HG03571 (cell line): ENCODE data around the gene HOXA2.

Source experiments
- ATAC-seq: cut with Tn5 transposase; IDR thresholded peaks from one replicate; pipeline ENCODE4 v1.9.1; 2021; ENCODE audit not compliant: unreplicated experiment

HOXA2 gene

GRCh38 chr7:27080844-27081436, 21.5 kb downstream of the HOXA2 start:
- no peak for ATAC-seq

GRCh38 chr7:27079234-27079975, 23.1 kb downstream of the HOXA2 start:
- ATAC-seq = no peak

GRCh38 chr7:27078616-27079233, 23.8 kb downstream of the HOXA2 start:
- ATAC-seq = no peak

- ATAC-seq = no peak
Observed at GRCh38 chr7:27073076-27073475, 29.4 kb downstream of the HOXA2 start.

- no peak for ATAC-seq
Observed at GRCh38 chr7:27071622-27072390, 30.7 kb downstream of the HOXA2 start.

- ATAC-seq = no peak
Observed at GRCh38 chr7:27068259-27068658, 34.2 kb downstream of the HOXA2 start.

- ATAC-seq = no peak
Observed at GRCh38 chr7:27066148-27066547, 36.3 kb downstream of the HOXA2 start.

GRCh38 chr7:27065709-27066108, 36.8 kb downstream of the HOXA2 start:
- no peak for ATAC-seq

GRCh38 chr7:27064661-27065060, 37.8 kb downstream of the HOXA2 start:
- ATAC-seq = no peak

- ATAC-seq = no peak
Observed at GRCh38 chr7:27064159-27064558, 38.3 kb downstream of the HOXA2 start.

- ATAC-seq = no peak
Observed at GRCh38 chr7:27062946-27063345, 39.5 kb downstream of the HOXA2 start.

GRCh38 chr7:27053153-27053552, 49.3 kb downstream of the HOXA2 start:
- no peak for ATAC-seq

- no peak for ATAC-seq
Observed at GRCh38 chr7:27051451-27051850, 51.0 kb downstream of the HOXA2 start.
